Esophagus squamous epithelium (tissue), 5 donors: Measurements from ENCODE around the gene SMARCD1. TPM values are rescaled to one million over a fixed set of nuclear protein-coding genes. Genes with fewer than 3 reads are reported as not detected.

Experiments used
- DNase-seq: peaks from one replicate; lab custom pipeline; 2025; lab: John Stamatoyannopoulos, UW
- H3K27ac ChIP-seq, 4 donors: fragments of 200-600 bp; sonication (generic); one replicate each; pipeline ENCODE4 v1.5.1; 2016 to 2019; ENCODE audit warnings: mild to moderate bottlenecking in 1 of 4
- H3K27me3 ChIP-seq, 4 donors: fragments of 200-600 bp; sonication (generic); 1 replicate in 3 of 4; 2 replicates in 1 of 4; pipeline versions ENCODE4 v1.5.1 to v1.6.0; 2017 to 2021; ENCODE audit warnings: antibody characterized with exemption in 1 of 4
- H3K36me3 ChIP-seq, 3 donors: fragments of 200-600 bp; sonication (generic); one replicate each; pipeline ENCODE4 v1.5.1; 2016 to 2019
- H3K4me1 ChIP-seq, 3 donors: fragments of 200-600 bp; sonication (generic); one replicate each; pipeline ENCODE4 v1.5.1; 2017 to 2019
- H3K4me3 ChIP-seq, 4 donors: fragments of 200-600 bp; sonication (generic); 1 replicate in 3 of 4; 2 replicates in 1 of 4; pipeline ENCODE4 v1.5.1; 2016 to 2019; ENCODE audit warnings: mild to moderate bottlenecking in 2 of 4, moderate library complexity in 1 of 4
- H3K9me3 ChIP-seq, 3 donors: fragments of 200-600 bp; sonication (generic); one replicate each; pipeline ENCODE4 v1.5.1; 2016 to 2019
- POLR2A ChIP-seq, 4 donors: fragments of 450-650 bp; IDR thresholded peaks; one replicate each; pipeline ENCODE4 v1.6.1; 2017; ENCODE audit warnings: antibody characterized with exemption in 4 of 4, mild to moderate bottlenecking in 4 of 4, moderate library complexity in 3 of 4
- WGBS, 2 donors: methylation state at CpG; one replicate each; pipeline ENCODE4 v1.1.5; 2018; 5-methylcytosine and 5-hydroxymethylcytosine counted together
- intact Hi-C: fragments of 100-400 bp; cut with DNase I; formaldehyde crosslinking; loops from one replicate; pipeline ENCODE4 v1.15.0; 2022
- total RNA-seq, 4 donors: library from RNA; depleted of rRNA; stranded (reverse); fragments of >200 nt; gene quantifications; one replicate each; pipeline ENCODE4 v1.1.0, GENCODE V29; 2016
- TF ChIP-seq, protein P1 (sequence below), 6 experiments: fragments of 450-650 bp in 4 of 6; fragments of 200-600 bp in 2 of 6; sonication (generic) in 2 of 6; IDR thresholded peaks; one replicate each; pipeline ENCODE4 v1.5.1; 2016 to 2019; ENCODE audit warnings: antibody characterized with exemption in 6 of 6, mild to moderate bottlenecking in 4 of 6, moderate library complexity in 4 of 6
- donor health status: DM: yes; HTN: yes; CAD: no.

The SMARCD1 gene
- total RNA-seq, 4 donors from 2014 or later = 34.5 to 67.8 (median 46.5) TPM

DNA sequence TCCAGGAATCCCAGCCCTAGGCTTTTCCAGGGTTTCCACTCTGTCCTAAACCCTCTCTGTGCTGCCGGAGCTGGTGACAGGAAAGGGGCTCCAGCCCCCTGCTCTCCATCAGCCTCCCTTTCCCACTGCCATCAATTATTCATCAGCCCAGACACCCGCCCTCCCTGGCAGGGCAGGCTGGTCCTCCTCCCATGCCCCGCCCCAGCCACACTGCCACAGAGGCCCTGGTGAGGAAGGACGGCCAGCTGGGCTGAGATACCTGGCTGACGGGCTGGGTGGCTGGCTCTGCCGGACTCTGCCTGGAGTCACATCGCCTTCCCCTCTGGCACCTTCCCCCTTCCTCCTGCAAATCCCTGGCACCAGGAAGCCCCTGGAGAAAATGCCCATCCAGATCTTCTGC, 11.9 kb upstream of the SMARCD1 start:
- Histone ChIP-seq H3K27ac (no peak overlapping the region), H3K27me3 (peaks cover 0 to 4% (median 0%) of the 10 kb centered on the region in 4 donors), H3K4me3 (no peak overlapping the region), H3K9me3 (no peaks in the 10 kb centered on the region), H3K36me3 (no peaks in the 10 kb centered on the region), H3K4me1 (peaks cover 0 to 18% (median 7%) of the 10 kb centered on the region in 3 donors)
- intact Hi-C loops = no loop called here
- WGBS, 2 donors = 50 to 100% methylated on average over 1 to 3 of the region's 7 CpGs
- no peak for DNase-seq
- TF ChIP-seq, protein P1, sequence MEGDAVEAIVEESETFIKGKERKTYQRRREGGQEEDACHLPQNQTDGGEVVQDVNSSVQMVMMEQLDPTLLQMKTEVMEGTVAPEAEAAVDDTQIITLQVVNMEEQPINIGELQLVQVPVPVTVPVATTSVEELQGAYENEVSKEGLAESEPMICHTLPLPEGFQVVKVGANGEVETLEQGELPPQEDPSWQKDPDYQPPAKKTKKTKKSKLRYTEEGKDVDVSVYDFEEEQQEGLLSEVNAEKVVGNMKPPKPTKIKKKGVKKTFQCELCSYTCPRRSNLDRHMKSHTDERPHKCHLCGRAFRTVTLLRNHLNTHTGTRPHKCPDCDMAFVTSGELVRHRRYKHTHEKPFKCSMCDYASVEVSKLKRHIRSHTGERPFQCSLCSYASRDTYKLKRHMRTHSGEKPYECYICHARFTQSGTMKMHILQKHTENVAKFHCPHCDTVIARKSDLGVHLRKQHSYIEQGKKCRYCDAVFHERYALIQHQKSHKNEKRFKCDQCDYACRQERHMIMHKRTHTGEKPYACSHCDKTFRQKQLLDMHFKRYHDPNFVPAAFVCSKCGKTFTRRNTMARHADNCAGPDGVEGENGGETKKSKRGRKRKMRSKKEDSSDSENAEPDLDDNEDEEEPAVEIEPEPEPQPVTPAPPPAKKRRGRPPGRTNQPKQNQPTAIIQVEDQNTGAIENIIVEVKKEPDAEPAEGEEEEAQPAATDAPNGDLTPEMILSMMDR (IDR thresholded peaks at IDR 0.05) = no peak
- TF ChIP-seq POLR2A (IDR thresholded peaks at IDR 0.05) = no peak

DNA sequence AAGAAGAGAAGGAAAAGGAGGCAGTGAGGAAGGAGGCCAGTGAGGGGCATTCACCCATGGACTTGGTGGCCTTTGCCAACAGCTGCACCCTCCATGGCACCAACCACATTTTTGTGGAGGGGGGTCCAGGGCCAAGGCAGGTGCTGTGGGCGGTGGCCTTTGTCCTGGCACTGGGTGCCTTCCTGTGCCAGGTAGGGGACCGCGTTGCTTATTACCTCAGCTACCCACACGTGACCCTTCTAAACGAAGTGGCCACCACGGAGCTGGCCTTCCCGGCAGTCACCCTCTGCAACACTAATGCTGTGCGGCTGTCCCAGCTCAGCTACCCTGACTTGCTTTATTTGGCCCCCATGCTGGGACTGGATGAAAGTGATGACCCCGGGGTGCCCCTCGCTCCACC, 11.4 kb upstream of the SMARCD1 start:
- 68 to 69% methylated on average over 3 to 7 of the region's 10 CpGs for WGBS, 2 donors
- H3K4me3 ChIP-seq = no peak overlapping the region
- TF ChIP-seq, protein P1 (IDR thresholded peaks at IDR 0.05) = no peak
- TF ChIP-seq POLR2A (IDR thresholded peaks at IDR 0.05) = no peak
- peaks cover 0 to 6% (median 0%) of the 10 kb centered on the region in 4 donors for H3K27me3 ChIP-seq
- peaks cover 0 to 18% (median 7%) of the 10 kb centered on the region in 3 donors for H3K4me1 ChIP-seq
- intact Hi-C loops = no loop called here
- H3K36me3 ChIP-seq = no peaks in the 10 kb centered on the region
- H3K27ac ChIP-seq = no peak overlapping the region
- no peak for DNase-seq
- H3K9me3 ChIP-seq = no peaks in the 10 kb centered on the region

DNA sequence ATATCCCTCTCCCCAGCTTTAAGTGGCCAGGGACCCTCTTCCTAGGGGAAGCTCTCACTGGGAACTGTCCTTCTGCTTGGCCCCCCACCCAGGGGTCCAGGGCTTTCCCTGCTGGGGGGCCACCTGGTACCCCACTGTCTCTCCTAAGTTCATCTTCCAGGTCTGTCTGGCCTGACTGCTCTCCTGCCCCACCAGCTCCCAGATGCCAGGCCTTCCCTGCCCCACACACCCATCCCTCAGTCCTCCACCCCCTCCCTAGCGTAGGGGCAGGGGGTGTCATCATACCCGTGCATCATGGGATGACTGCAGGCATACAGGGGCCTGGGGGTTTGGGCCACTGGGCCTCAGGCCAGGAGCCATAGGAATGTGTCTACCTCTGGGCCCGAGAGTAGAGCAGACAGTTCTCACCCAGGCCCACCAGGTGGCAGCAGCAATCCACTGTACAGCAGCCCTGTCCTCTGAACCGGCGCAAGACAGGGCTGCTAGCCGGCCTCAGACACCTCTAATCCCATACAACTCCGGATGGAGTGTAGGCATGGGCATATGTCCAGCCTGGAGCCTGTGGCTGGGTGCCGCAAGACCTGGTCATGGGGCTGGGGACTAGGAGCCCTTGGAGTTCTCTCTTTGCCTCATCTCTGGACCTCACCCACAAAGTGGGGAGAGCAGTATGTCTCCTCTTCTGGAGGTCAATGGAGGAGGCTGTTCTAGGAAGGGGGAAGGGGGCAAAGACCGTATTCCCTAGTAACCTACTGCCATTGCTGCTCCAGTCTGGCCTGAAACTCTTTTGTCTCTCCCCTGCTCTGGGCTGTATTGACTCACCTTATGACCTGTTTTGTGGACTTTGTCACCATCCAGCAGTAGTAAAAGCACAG, 10.0 kb upstream of the SMARCD1 start:
- intact Hi-C loops = no loop called here

DNA sequence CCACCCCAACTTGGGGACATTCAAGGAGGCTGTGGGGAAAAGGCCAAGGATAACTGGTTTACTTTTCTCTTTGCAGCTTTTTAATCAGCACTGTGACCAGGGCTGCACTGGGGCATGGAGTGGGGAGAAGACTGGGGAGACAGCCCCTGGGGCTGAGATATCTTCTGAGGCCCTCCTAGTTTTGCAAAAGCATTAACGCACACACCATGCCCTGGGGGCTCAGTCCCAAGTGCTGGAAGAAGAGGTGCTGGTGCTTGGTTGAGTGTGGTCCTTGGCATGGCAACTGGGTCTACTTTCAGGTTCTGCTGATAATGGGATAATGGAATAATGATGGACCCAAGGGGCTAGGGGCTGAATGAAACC, 9.4 kb upstream of the SMARCD1 start:
- no peak overlapping the region for H3K27ac ChIP-seq
- DNase-seq = no peak
- intact Hi-C loops = no loop called here
- WGBS, 2 donors = 83 to 88% methylated on average over 1 of the region's 1 CpG
- H3K36me3 ChIP-seq = no peaks in the 10 kb centered on the region
- peaks cover 0 to 9% (median 3%) of the 10 kb centered on the region in 3 donors for H3K4me1 ChIP-seq
- H3K27me3 ChIP-seq = peaks cover 0 to 6% (median 0%) of the 10 kb centered on the region in 4 donors
- H3K9me3 ChIP-seq = no peaks in the 10 kb centered on the region
- TF ChIP-seq POLR2A (IDR thresholded peaks at IDR 0.05) = no peak
- TF ChIP-seq, protein P1 (IDR thresholded peaks at IDR 0.05) = no peak
- H3K4me3 ChIP-seq = no peak overlapping the region

More for the DNA sequence above, 10.0 kb upstream of the SMARCD1 start:
- DNase-seq = no peak
- Histone ChIP-seq H3K36me3 (no peaks in the 10 kb centered on the region), H3K27ac (no peak overlapping the region), H3K9me3 (no peaks in the 10 kb centered on the region), H3K4me3 (no peak overlapping the region), H3K4me1 (peaks cover 0 to 14% (median 5%) of the 10 kb centered on the region in 3 donors), H3K27me3 (peaks cover 0 to 6% (median 0%) of the 10 kb centered on the region in 4 donors)
- WGBS, 2 donors = 0% methylated on average over 1 of the region's 9 CpGs; no CpG with 5 or more reads in 1 of the 2 donors
- TF ChIP-seq POLR2A (IDR thresholded peaks at IDR 0.05) = no peak
- TF ChIP-seq, protein P1 (IDR thresholded peaks at IDR 0.05) = peak; percentile 88 to 94 (median 94)

DNA sequence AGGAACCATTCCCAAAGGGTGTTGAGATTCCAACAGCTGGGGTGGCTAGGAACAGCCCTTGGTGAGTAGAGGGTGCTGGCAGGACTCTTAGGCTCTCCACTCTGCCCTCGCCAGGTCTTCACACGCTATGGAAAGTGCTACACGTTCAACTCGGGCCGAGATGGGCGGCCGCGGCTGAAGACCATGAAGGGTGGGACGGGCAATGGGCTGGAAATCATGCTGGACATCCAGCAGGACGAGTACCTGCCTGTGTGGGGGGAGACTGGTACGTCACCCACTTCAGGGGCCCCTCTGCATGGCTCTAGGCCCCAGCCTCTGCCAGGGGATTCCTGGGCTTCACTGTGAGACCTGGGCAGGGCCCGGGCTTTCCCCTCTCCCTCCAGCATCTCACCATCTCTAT, 8.0 kb upstream of the SMARCD1 start:
- H3K4me3 ChIP-seq = no peak overlapping the region
- no peak for DNase-seq
- intact Hi-C loops = no loop called here
- no peaks in the 10 kb centered on the region for H3K36me3 ChIP-seq
- H3K4me1 ChIP-seq = peaks cover 0 to 14% (median 3%) of the 10 kb centered on the region in 3 donors
- H3K27me3 ChIP-seq = peaks cover 0 to 6% (median 0%) of the 10 kb centered on the region in 4 donors
- H3K27ac ChIP-seq = no peak overlapping the region
- WGBS, 2 donors = 85 to 86% methylated on average over 9 to 11 of the region's 12 CpGs
- TF ChIP-seq POLR2A (IDR thresholded peaks at IDR 0.05) = no peak
- TF ChIP-seq, protein P1 (IDR thresholded peaks at IDR 0.05) = no peak
- no peaks in the 10 kb centered on the region for H3K9me3 ChIP-seq
